ENCODE results near the gene CBARP.

The CBARP gene

GRCh38 chr19:1237754-1238368 lies at the start of gene CBARP:
TSS of gene CBARP (minus strand) at chr19:1238005. CDS start at chr19:1236100, 1,905 bp downstream.
- DNase-seq, result no peak

- DNase-seq, result no peak
These were observed 48.9 kb upstream of the CBARP start for GRCh38 chr19:1286487-1287353.

- no peak for DNase-seq
These were observed 48.0 kb upstream of the CBARP start, which contains the start of gene EFNA2 for GRCh38 chr19:1285737-1286360. TSS of gene EFNA2 (plus strand) at chr19:1285873. CDS start at chr19:1286169, 296 bp downstream.

GRCh38 chr19:1284979-1285736 lies 47.4 kb upstream of the CBARP start:
- DNase-seq, result no peak

GRCh38 chr19:1284293-1284978 lies 46.6 kb upstream of the CBARP start:
- no peak for DNase-seq

- DNase-seq, result no peak
These were observed 46.1 kb upstream of the CBARP start for GRCh38 chr19:1283917-1284292.

- no peak for DNase-seq
These were observed 45.6 kb upstream of the CBARP start for GRCh38 chr19:1283207-1283916.

GRCh38 chr19:1282588-1283206 lies 44.9 kb upstream of the CBARP start:
- no peak for DNase-seq

- no peak for DNase-seq
These were observed 43.9 kb upstream of the CBARP start for GRCh38 chr19:1281569-1282287.

GRCh38 chr19:1280636-1281568 lies 43.1 kb upstream of the CBARP start:
- no peak for DNase-seq

- DNase-seq, result peak; percentile 36
These were observed 42.1 kb upstream of the CBARP start for GRCh38 chr19:1279782-1280341.

GRCh38 chr19:1278713-1279660 lies 41.2 kb upstream of the CBARP start:
- no peak for DNase-seq

GRCh38 chr19:1278074-1278473 lies 40.3 kb upstream of the CBARP start:
- DNase-seq, result no peak

GRCh38 chr19:1277061-1277460 lies 39.3 kb upstream of the CBARP start:
- DNase-seq, result no peak

- DNase-seq, result no peak
These were observed 38.8 kb upstream of the CBARP start for GRCh38 chr19:1276628-1277022.

GRCh38 chr19:1275976-1276627 lies 38.3 kb upstream of the CBARP start:
- DNase-seq, result no peak

- peak; percentile 62 for DNase-seq
These were observed 37.6 kb upstream of the CBARP start, which contains the start of gene FAM174C for GRCh38 chr19:1275260-1275975. TSS of gene FAM174C (plus strand) at chr19:1275530. CDS start at chr19:1275550, 20 bp downstream.
